ENCODE results near the gene ARID3B. TPM values are rescaled to one million over a fixed set of nuclear protein-coding genes. Genes with fewer than 3 reads are reported as not detected.

ARID3B gene
- total and polyA plus RNA-seq, 4 donors, result 6.6 to 10.5 (median 10.2) TPM

GRCh38 chr15:74633781-74634180 lies 92.8 kb downstream of the ARID3B start:
- H3K9ac ChIP-seq (ENCODE audit: insufficient read depth in 1 of 2, low read length in 2 of 2), result no peak overlapping the region
- no peaks in the 10 kb centered on the region for H3K9me3 ChIP-seq (ENCODE audit: control insufficient read depth in 4 of 4, insufficient read depth in 3 of 4, low read length in 3 of 4)
- no peak for DNase-seq
- H3K27me3 ChIP-seq (ENCODE audit: control insufficient read depth in 3 of 3, insufficient read depth in 3 of 3, low read length in 2 of 3), result no peaks in the 10 kb centered on the region
- TF ChIP-seq CTCF (IDR thresholded peaks at IDR 0.05; ENCODE audit: control extremely low read depth, extremely low read depth), result no peak
- no peak overlapping the region for H3K27ac ChIP-seq (ENCODE audit: low read depth in 1 of 2, low read length in 1 of 2)
- H3K4me1 ChIP-seq (ENCODE audit: control insufficient read depth in 5 of 5, insufficient read depth in 5 of 5, low read length in 5 of 5), result peaks cover 0 to 3% (median 0%) of the 10 kb centered on the region in 5 donors
- no peak for ATAC-seq (ENCODE audit: insufficient read depth, low FRiP score)
- 70 to 75% methylated on average over 2 of the region's 2 CpGs for WGBS, 2 donors
- H3K36me3 ChIP-seq (ENCODE audit: control insufficient read depth in 4 of 4, insufficient read depth in 4 of 4, low read length in 4 of 4), result peaks cover 7 to 55% (median 47%) of the 10 kb centered on the region in 4 donors
- H3K4me3 ChIP-seq, result no peak overlapping the region

GRCh38 chr15:74635228-74635627 lies 94.2 kb downstream of the ARID3B start:
- H3K27ac ChIP-seq (ENCODE audit: low read depth in 1 of 2, low read length in 1 of 2), result peak overlapping the region in 1 of 2 donors; percentile 28
- peaks cover 0 to 3% (median 0%) of the 10 kb centered on the region in 5 donors for H3K4me1 ChIP-seq (ENCODE audit: control insufficient read depth in 5 of 5, insufficient read depth in 5 of 5, low read length in 5 of 5)
- H3K9me3 ChIP-seq (ENCODE audit: control insufficient read depth in 4 of 4, insufficient read depth in 3 of 4, low read length in 3 of 4), result no peaks in the 10 kb centered on the region
- H3K4me3 ChIP-seq, result no peak overlapping the region
- 21 to 28% methylated on average over 5 of the region's 5 CpGs for WGBS, 2 donors
- H3K27me3 ChIP-seq (ENCODE audit: control insufficient read depth in 3 of 3, insufficient read depth in 3 of 3, low read length in 2 of 3), result no peaks in the 10 kb centered on the region
- peaks cover 2 to 53% (median 52%) of the 10 kb centered on the region in 4 donors for H3K36me3 ChIP-seq (ENCODE audit: control insufficient read depth in 4 of 4, insufficient read depth in 4 of 4, low read length in 4 of 4)
- peak; percentile 49 for ATAC-seq (ENCODE audit: insufficient read depth, low FRiP score)
- peak; percentile 56 to 64 (median 63) for DNase-seq
- peak; percentile 89 for TF ChIP-seq CTCF (IDR thresholded peaks at IDR 0.05; ENCODE audit: control extremely low read depth, extremely low read depth)
- H3K9ac ChIP-seq (ENCODE audit: insufficient read depth in 1 of 2, low read length in 2 of 2), result no peak overlapping the region

- ATAC-seq (ENCODE audit: insufficient read depth, low FRiP score) (no peak), DNase-seq (no peak)
- no peaks in the 10 kb centered on the region for H3K27me3 ChIP-seq (ENCODE audit: control insufficient read depth in 3 of 3, insufficient read depth in 3 of 3, low read length in 2 of 3)
- H3K9ac ChIP-seq (ENCODE audit: insufficient read depth in 1 of 2, low read length in 2 of 2), result no peak overlapping the region
- TF ChIP-seq CTCF (IDR thresholded peaks at IDR 0.05; ENCODE audit: control extremely low read depth, extremely low read depth), result no peak
- H3K9me3 ChIP-seq (ENCODE audit: control insufficient read depth in 4 of 4, insufficient read depth in 3 of 4, low read length in 3 of 4), result no peaks in the 10 kb centered on the region
- no peak overlapping the region for H3K4me3 ChIP-seq
- no peak overlapping the region for H3K27ac ChIP-seq (ENCODE audit: low read depth in 1 of 2, low read length in 1 of 2)
- 79 to 83% methylated on average over 1 of the region's 1 CpG for WGBS, 2 donors
- peaks cover 2 to 48% (median 44%) of the 10 kb centered on the region in 4 donors for H3K36me3 ChIP-seq (ENCODE audit: control insufficient read depth in 4 of 4, insufficient read depth in 4 of 4, low read length in 4 of 4)
- peaks cover 0 to 7% (median 3%) of the 10 kb centered on the region in 5 donors for H3K4me1 ChIP-seq (ENCODE audit: control insufficient read depth in 5 of 5, insufficient read depth in 5 of 5, low read length in 5 of 5)
Observed at GRCh38 chr15:74636984-74637383, 96.0 kb downstream of the ARID3B start.

- H3K9me3 ChIP-seq (ENCODE audit: control insufficient read depth in 4 of 4, insufficient read depth in 3 of 4, low read length in 3 of 4), result no peaks in the 10 kb centered on the region
- H3K27ac ChIP-seq (ENCODE audit: low read depth in 1 of 2, low read length in 1 of 2), result peak overlapping the region in 1 of 2 donors; percentile 78
- no peak for TF ChIP-seq CTCF (IDR thresholded peaks at IDR 0.05; ENCODE audit: control extremely low read depth, extremely low read depth)
- 56 to 66% methylated on average over 1 of the region's 1 CpG for WGBS, 2 donors
- no peaks in the 10 kb centered on the region for H3K27me3 ChIP-seq (ENCODE audit: control insufficient read depth in 3 of 3, insufficient read depth in 3 of 3, low read length in 2 of 3)
- peaks cover 2 to 19% (median 12%) of the 10 kb centered on the region in 4 donors for H3K36me3 ChIP-seq (ENCODE audit: control insufficient read depth in 4 of 4, insufficient read depth in 4 of 4, low read length in 4 of 4)
- no peak overlapping the region for H3K9ac ChIP-seq (ENCODE audit: insufficient read depth in 1 of 2, low read length in 2 of 2)
- DNase-seq, result no peak
- no peak overlapping the region for H3K4me3 ChIP-seq
- no peak for ATAC-seq (ENCODE audit: insufficient read depth, low FRiP score)
- H3K4me1 ChIP-seq (ENCODE audit: control insufficient read depth in 5 of 5, insufficient read depth in 5 of 5, low read length in 5 of 5), result peaks cover 5 to 23% (median 12%) of the 10 kb centered on the region in 5 donors
Observed at GRCh38 chr15:74641151-74641550, 100.1 kb downstream of the ARID3B start.
